Measurements from ENCODE around the gene SLC35F3. TPM values are rescaled to one million over a fixed set of nuclear protein-coding genes. Genes with fewer than 3 reads are reported as not detected.

SLC35F3 gene
- total and polyA plus RNA-seq, 9 of the 15 experiments (the other 6 are each of a cell fraction or from before 2014, with no cell fraction given): 0.04 to 0.07 (median 0.04) TPM; not detected in 6

GRCh38 chr1:234373064-234373958 lies 468.8 kb downstream of the SLC35F3 start, which contains the start of gene COA6 (continued):
- TF ChIP-seq RFX7 (CRISPR knock-in tag; IDR thresholded peaks at IDR 0.05): no peak
- TF ChIP-seq, protein P1, sequence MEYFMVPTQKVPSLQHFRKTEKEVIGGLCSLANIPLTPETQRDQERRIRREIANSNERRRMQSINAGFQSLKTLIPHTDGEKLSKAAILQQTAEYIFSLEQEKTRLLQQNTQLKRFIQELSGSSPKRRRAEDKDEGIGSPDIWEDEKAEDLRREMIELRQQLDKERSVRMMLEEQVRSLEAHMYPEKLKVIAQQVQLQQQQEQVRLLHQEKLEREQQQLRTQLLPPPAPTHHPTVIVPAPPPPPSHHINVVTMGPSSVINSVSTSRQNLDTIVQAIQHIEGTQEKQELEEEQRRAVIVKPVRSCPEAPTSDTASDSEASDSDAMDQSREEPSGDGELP (CRISPR knock-in tag; IDR thresholded peaks at IDR 0.05; ENCODE audit: borderline replicate concordance): peak; percentile 91
- TF ChIP-seq TCFL5 (CRISPR knock-in tag; conservative IDR thresholded peaks at IDR 0.05): no peak
- no peak; the same call in 1 of the 2 replicates for TF ChIP-seq ZNF143 (CRISPR knock-in tag; IDR thresholded peaks at IDR 0.05)
- TF ChIP-seq PHF8 (IDR thresholded peaks at IDR 0.05; ENCODE audit: borderline replicate concordance, low read length): peak; percentile 100
- peak; percentile 76 for TF ChIP-seq MBD2 (IDR thresholded peaks at IDR 0.05; ENCODE audit: borderline replicate concordance, low read depth)
- TF ChIP-seq ZNF445 (CRISPR knock-in tag; IDR thresholded peaks at IDR 0.05; ENCODE audit: low read depth): no peak
- TF ChIP-seq ZNF75A (CRISPR knock-in tag; IDR thresholded peaks at IDR 0.05): no peak
- no peak for TF ChIP-seq ZNF717 (CRISPR knock-in tag; IDR thresholded peaks at IDR 0.05)
- no peak for TF ChIP-seq HMG20A (CRISPR knock-in tag; conservative IDR thresholded peaks at IDR 0.05)
- peak; percentile 96 for TF ChIP-seq POLR2H (tag; IDR thresholded peaks at IDR 0.05; ENCODE audit: low read depth)
- TF ChIP-seq ZNF134 (CRISPR knock-in tag; conservative IDR thresholded peaks at IDR 0.05): peak; percentile 25; the same call in 1 of the 2 replicates
- TF ChIP-seq STAT5B (CRISPR knock-in tag; IDR thresholded peaks at IDR 0.05): no peak
- TF ChIP-seq CREB1 (IDR thresholded peaks at IDR 0.05): peak; percentile 79; the same call in 1 of the 2 replicates
- peak; percentile 78 for TF ChIP-seq CREB1 (CRISPR knock-in tag; IDR thresholded peaks at IDR 0.05)
- TF ChIP-seq ZNF212 (CRISPR knock-in tag; IDR thresholded peaks at IDR 0.05): no peak; the same call in 1 of the 2 replicates
- peak; percentile 100 for TF ChIP-seq ESRRA (IDR thresholded peaks at IDR 0.05; ENCODE audit: borderline replicate concordance, low read depth)
- peak; percentile 43; the same call in 1 of the 2 replicates for TF ChIP-seq SMARCE1 (IDR thresholded peaks at IDR 0.05)
- peak; percentile 53; the same call in 1 of the 2 replicates for TF ChIP-seq FOXJ2 (tag; IDR thresholded peaks at IDR 0.05)
- peak; percentile 15; the same call in 1 of the 2 replicates for TF ChIP-seq NFXL1 (CRISPR knock-in tag; IDR thresholded peaks at IDR 0.05)
- TF ChIP-seq, protein P2, sequence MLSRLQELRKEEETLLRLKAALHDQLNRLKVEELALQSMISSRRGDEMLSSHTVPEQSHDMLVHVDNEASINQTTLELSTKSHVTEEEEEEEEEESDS (CRISPR knock-in tag; IDR thresholded peaks at IDR 0.05): no peak
- no peak for TF ChIP-seq MCM2 (IDR thresholded peaks at IDR 0.05; ENCODE audit: low read depth)
- TF ChIP-seq SNRNP70 (optimal IDR thresholded peaks at IDR 0.05; ENCODE audit: low read depth, low read length): no peak
- TF ChIP-seq ZZZ3 (IDR thresholded peaks at IDR 0.05): 0 out of 2 replicates have a peak, but pooled peaks have one; percentile 19
- no peak for TF ChIP-seq MCM7 (IDR thresholded peaks at IDR 0.05)
- no peak for TF ChIP-seq PURB (CRISPR knock-in tag; IDR thresholded peaks at IDR 0.05; ENCODE audit: low read depth)
- peak; percentile 46; the same call in 1 of the 2 replicates for TF ChIP-seq NFATC3 (IDR thresholded peaks at IDR 0.05)
- peak; percentile 30; the same call in 1 of the 2 replicates for TF ChIP-seq E2F3 (CRISPR knock-in tag; IDR thresholded peaks at IDR 0.05)
- peak; percentile 86 for TF ChIP-seq CXXC5 (CRISPR knock-in tag; IDR thresholded peaks at IDR 0.05)
- 0 out of 2 replicates have a peak, but pooled peaks have one; percentile 9 for TF ChIP-seq SMAD3 (CRISPR knock-in tag; conservative IDR thresholded peaks at IDR 0.05)
- TF ChIP-seq MYNN (IDR thresholded peaks at IDR 0.05): no peak; the same call in 1 of the 2 replicates
- TF ChIP-seq MYNN (CRISPR knock-in tag; IDR thresholded peaks at IDR 0.05): no peak
- TF ChIP-seq ZNF324 (CRISPR knock-in tag; IDR thresholded peaks at IDR 0.05): no peak

Measured in K562 (cell line).